ENCODE data around the gene MSRB1. TPM values are rescaled to one million over a fixed set of nuclear protein-coding genes. Genes with fewer than 3 reads are reported as not detected.

MSRB1 gene
- polyA plus RNA-seq, 1 donor = 38.8 TPM

DNA sequence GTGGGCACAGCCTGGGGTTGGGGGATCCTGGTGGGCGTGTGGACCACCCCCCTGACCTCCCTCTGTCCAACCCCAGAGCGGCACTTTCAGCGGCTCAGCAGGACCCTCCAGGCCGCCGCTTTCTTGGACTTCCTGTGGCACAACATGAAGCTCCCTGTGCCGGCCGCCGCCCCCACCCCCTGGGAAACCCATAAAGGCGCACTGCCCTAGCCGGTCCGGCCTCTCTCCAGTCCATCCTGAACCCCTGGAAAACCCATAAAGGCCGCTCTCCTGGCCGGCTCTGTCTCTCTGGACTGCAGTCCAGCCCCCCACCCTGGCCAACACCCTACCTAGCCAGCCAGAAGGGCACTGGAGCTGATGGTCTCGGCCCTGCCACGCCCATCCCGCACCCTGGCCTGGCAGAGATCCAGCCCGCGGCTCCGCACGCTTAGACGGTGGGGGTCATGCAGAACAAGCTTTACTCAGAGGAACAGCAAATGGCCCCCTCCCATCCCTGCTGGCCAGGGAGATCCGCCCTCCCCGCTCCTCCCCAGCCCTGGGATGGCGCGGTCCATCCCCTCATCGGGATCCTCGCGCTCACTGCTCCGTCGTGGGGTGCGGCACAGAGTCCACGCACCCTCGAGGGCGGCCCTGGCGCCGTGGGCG lies 35.6 kb upstream of the MSRB1 start:
- no peak for DNase-seq
- H3K27ac ChIP-seq (ENCODE audit: low read length) = no peak overlapping the region
- no CpG with 5 or more reads among the region's 37 CpGs for WGBS (ENCODE audit: insufficient coverage, low lambda C conversion rate)
- peaks cover 12% of the 10 kb centered on the region for H3K9me3 ChIP-seq (ENCODE audit: control insufficient read depth, low read depth, low read length)
- peaks cover 43% of the 10 kb centered on the region for H3K36me3 ChIP-seq (ENCODE audit: control insufficient read depth, insufficient read depth, low read length)
- H3K4me1 ChIP-seq (ENCODE audit: control insufficient read depth, insufficient read depth, low read length) = peaks cover 46% of the 10 kb centered on the region
- peak overlapping the region; percentile 21 for H3K4me3 ChIP-seq (ENCODE audit: low read length)
- H3K27me3 ChIP-seq (ENCODE audit: control insufficient read depth, insufficient read depth, low read length) = peaks cover 45% of the 10 kb centered on the region

DNA sequence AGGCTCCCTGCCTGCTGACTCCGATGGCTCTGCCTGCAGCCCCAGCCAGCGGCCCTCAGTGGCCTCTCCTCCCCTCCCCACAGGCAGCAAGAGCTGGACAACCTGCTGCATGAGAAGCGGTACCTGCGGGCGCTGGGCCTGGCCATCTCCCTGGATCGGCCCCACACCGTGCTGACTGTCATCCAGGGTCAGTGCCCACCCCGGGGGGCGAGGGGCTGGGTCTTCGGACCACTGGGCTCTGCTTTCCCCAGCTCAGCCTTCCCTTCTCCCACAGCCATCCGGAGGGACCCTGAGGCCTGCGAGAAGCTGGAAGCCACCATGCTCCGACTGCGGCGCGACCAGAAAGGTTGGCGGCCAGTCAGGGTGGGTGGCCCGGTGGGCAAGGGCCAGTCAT lies 34.9 kb upstream of the MSRB1 start:
- H3K36me3 ChIP-seq (ENCODE audit: control insufficient read depth, insufficient read depth, low read length) = peaks cover 43% of the 10 kb centered on the region

DNA sequence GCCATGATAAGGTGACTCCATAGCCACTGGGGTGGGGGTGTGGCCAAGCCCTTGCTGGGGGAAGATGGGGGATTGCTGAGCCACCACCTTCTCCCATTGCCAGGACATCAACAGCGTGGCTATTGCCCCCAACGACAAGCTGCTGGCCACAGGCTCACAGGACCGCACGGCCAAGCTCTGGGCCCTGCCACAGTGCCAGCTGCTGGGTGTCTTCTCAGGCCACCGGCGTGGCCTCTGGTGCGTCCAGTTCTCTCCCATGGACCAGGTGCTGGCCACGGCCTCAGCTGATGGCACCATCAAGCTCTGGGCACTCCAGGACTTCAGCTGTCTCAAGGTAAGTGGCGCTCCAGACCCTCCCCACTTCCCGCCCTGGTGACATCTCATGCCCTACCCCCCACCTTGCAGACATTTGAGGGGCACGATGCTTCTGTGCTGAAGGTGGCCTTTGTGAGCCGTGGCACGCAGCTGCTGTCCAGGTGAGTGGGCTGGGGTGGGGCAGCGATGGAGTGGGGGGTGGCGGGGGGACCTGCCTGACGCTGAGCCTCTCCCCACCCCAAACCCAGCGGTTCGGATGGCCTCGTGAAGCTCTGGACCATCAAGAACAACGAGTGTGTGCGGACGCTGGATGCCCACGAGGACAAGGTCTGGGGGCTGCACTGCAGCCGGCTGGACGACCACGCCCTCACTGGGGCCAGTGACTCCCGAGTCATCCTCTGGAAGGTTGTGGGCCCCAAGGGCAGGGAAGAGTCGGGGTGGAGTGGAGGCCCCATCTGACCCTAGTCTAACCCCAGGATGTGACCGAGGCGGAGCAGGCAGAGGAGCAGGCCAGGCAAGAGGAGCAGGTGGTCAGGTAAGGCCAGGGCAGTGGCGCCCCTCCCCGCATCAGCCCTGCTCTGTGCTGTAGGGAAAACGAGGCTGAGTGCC lies 34.2 kb upstream of the MSRB1 start:
- H3K4me1 ChIP-seq (ENCODE audit: control insufficient read depth, insufficient read depth, low read length) = peaks cover 44% of the 10 kb centered on the region
- DNase-seq = no peak
- no CpG with 5 or more reads among the region's 33 CpGs for WGBS (ENCODE audit: insufficient coverage, low lambda C conversion rate)
- no peak overlapping the region for H3K27ac ChIP-seq (ENCODE audit: low read length)
- H3K27me3 ChIP-seq (ENCODE audit: control insufficient read depth, insufficient read depth, low read length) = peaks cover 34% of the 10 kb centered on the region
- no peak overlapping the region for H3K4me3 ChIP-seq (ENCODE audit: low read length)
- peaks cover 12% of the 10 kb centered on the region for H3K9me3 ChIP-seq (ENCODE audit: control insufficient read depth, low read depth, low read length)
- peaks cover 43% of the 10 kb centered on the region for H3K36me3 ChIP-seq (ENCODE audit: control insufficient read depth, insufficient read depth, low read length)

More for the DNA sequence above, 34.9 kb upstream of the MSRB1 start:
- peaks cover 46% of the 10 kb centered on the region for H3K4me1 ChIP-seq (ENCODE audit: control insufficient read depth, insufficient read depth, low read length)
- H3K27ac ChIP-seq (ENCODE audit: low read length) = no peak overlapping the region
- H3K9me3 ChIP-seq (ENCODE audit: control insufficient read depth, low read depth, low read length) = peaks cover 12% of the 10 kb centered on the region
- no peak for DNase-seq
- H3K4me3 ChIP-seq (ENCODE audit: low read length) = no peak overlapping the region
- no CpG with 5 or more reads among the region's 18 CpGs for WGBS (ENCODE audit: insufficient coverage, low lambda C conversion rate)
- peaks cover 41% of the 10 kb centered on the region for H3K27me3 ChIP-seq (ENCODE audit: control insufficient read depth, insufficient read depth, low read length)

DNA sequence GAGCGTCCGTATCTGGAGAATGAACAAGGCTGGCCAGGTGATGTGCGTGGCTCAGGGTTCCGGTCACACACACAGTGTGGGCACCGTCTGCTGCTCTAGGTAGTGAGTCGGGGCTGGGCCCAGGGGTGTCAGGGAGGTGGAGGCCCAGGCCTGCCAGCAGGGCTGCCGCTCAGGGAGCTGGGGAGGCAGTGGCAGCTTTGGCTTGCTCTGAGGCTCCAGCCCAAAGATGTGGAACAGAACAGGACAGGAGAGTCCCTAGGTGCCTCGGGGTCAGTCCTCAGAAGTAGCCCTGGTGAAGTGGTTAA lies 33.2 kb upstream of the MSRB1 start:
- no peak for DNase-seq
- no CpG with 5 or more reads among the region's 8 CpGs for WGBS (ENCODE audit: insufficient coverage, low lambda C conversion rate)

DNA sequence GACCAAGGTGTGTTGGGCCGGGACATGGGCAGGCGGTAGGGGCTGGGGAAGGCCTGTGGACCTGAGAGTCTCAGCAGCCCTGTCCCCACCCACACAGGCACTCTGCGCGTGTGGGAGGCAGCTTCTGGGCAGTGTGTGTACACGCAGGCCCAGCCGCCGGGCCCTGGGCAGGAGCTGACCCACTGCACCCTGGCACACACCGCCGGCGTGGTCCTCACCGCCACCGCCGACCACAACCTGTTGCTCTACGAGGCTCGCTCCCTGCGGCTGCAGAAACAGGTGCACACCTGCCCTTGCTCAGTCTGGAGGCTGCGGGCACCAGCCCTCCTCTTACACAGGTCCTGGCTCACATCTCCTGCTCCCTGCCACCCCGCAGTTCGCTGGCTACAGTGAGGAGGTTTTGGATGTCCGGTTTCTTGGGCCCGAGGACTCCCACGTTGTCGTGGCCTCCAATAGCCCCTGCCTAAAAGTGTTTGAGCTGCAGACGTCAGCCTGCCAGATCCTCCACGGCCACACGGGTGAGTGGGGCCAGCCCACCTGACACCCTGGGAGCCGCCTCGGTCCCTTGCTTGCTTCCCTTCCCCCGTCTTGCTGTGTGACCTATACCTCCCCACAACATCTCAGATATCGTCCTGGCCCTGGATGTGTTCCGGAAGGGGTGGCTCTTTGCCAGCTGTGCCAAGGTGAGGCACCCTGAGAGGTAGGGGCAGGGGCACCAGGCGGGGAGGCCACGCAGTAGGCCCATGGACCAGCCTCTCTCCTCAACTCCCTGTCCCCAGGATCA lies 32.6 kb upstream of the MSRB1 start:
- 100% methylated on average over 1 of the region's 33 CpGs for WGBS (ENCODE audit: insufficient coverage, low lambda C conversion rate)
- H3K4me1 ChIP-seq (ENCODE audit: control insufficient read depth, insufficient read depth, low read length) = peaks cover 32% of the 10 kb centered on the region
- H3K36me3 ChIP-seq (ENCODE audit: control insufficient read depth, insufficient read depth, low read length) = peaks cover 43% of the 10 kb centered on the region

More for the DNA sequence above, 33.2 kb upstream of the MSRB1 start:
- Histone ChIP-seq H3K9me3 (ENCODE audit: control insufficient read depth, low read depth, low read length) (peaks cover 12% of the 10 kb centered on the region), H3K4me3 (ENCODE audit: low read length) (no peak overlapping the region), H3K36me3 (ENCODE audit: control insufficient read depth, insufficient read depth, low read length) (peaks cover 43% of the 10 kb centered on the region), H3K27ac (ENCODE audit: low read length) (no peak overlapping the region), H3K4me1 (ENCODE audit: control insufficient read depth, insufficient read depth, low read length) (peaks cover 34% of the 10 kb centered on the region), H3K27me3 (ENCODE audit: control insufficient read depth, insufficient read depth, low read length) (peaks cover 24% of the 10 kb centered on the region)

DNA sequence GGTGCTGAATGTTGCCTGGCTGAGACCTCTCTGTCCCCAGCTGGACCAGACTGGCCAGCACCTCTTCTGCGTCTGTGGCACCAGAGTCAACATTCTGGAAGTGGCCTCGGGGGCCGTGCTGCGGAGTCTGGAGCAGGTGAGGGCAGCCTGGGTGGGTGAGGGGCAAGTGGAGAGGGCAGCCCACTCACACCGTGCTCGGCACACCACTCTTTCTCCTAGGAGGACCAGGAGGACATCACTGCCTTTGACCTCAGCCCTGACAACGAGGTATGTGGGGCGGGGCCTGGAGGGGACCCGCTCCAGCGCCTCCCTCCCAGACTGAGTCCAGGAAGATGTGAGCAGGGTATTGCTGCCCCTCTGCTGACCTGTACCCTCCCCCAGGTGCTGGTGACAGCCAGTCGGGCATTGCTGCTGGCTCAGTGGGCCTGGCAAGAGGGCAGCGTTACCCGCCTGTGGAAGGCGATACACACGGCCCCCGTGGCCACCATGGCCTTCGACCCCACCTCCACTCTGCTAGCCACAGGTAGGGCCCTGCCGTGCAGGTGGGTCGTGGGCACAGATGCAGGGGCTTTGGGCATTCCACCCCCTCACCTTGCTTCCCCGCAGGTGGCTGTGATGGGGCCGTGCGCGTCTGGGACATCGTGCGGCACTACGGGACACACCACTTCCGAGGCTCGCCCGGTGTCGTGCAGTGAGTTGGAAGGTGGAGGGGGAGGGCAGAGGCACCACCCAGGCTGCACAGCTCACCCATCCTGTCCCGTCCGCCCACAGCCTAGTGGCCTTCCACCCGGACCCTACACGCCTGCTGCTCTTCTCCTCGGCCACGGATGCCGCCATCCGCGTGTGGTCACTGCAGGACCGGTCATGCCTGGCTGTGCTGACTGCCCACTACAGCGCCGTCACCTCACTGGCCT lies 31.4 kb upstream of the MSRB1 start:
- no peak overlapping the region for H3K4me3 ChIP-seq (ENCODE audit: low read length)
- DNase-seq = no peak
- peaks cover 6% of the 10 kb centered on the region for H3K27me3 ChIP-seq (ENCODE audit: control insufficient read depth, insufficient read depth, low read length)
- peaks cover 43% of the 10 kb centered on the region for H3K36me3 ChIP-seq (ENCODE audit: control insufficient read depth, insufficient read depth, low read length)
- no CpG with 5 or more reads among the region's 42 CpGs for WGBS (ENCODE audit: insufficient coverage, low lambda C conversion rate)
- no peak overlapping the region for H3K27ac ChIP-seq (ENCODE audit: low read length)
- H3K4me1 ChIP-seq (ENCODE audit: control insufficient read depth, insufficient read depth, low read length) = peaks cover 20% of the 10 kb centered on the region
- H3K9me3 ChIP-seq (ENCODE audit: control insufficient read depth, low read depth, low read length) = peaks cover 4% of the 10 kb centered on the region

More for the DNA sequence above, 32.6 kb upstream of the MSRB1 start:
- Histone ChIP-seq H3K27me3 (ENCODE audit: control insufficient read depth, insufficient read depth, low read length) (peaks cover 19% of the 10 kb centered on the region), H3K9me3 (ENCODE audit: control insufficient read depth, low read depth, low read length) (peaks cover 9% of the 10 kb centered on the region), H3K4me3 (ENCODE audit: low read length) (no peak overlapping the region), H3K27ac (ENCODE audit: low read length) (no peak overlapping the region)
- no peak for DNase-seq

DNA sequence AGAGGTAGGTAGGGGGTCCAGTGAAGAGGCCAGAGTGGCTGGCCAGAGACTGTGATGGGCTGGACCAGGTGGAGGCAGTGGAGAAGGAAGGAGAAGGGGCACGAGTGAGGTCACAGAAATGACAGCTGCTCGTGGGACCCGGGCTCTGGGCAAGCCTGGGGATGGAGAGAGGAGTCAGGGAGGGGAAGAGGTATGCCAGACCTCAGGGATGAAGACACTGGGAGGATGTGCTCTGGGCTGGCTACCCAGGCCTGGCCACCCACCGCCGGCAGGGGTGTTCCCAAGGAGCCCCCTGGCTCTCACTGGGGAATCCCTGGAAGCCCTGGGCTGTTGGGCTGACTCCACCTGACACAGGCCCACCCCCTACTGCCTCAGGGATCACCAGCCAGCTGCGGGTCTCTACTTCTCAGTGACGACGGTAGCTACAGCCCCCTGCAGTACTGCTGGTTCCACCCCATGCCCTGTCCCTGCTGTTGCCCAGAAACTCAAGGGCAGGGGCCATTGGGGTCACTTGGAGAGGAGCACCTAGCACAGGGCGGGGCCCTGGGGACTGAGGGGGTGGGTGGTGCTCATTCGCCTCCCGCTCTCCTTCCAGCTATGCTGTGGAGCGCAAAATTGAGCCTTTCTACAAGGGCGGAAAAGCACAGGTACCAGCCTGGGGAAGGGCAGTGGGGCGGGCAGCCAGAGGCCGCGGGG lies 30.6 kb upstream of the MSRB1 start:
- no peak overlapping the region for H3K4me3 ChIP-seq (ENCODE audit: low read length)
- H3K9me3 ChIP-seq (ENCODE audit: control insufficient read depth, low read depth, low read length) = peaks cover 4% of the 10 kb centered on the region
- DNase-seq = no peak
- H3K4me1 ChIP-seq (ENCODE audit: control insufficient read depth, insufficient read depth, low read length) = peaks cover 15% of the 10 kb centered on the region
- H3K36me3 ChIP-seq (ENCODE audit: control insufficient read depth, insufficient read depth, low read length) = peaks cover 43% of the 10 kb centered on the region
- H3K27ac ChIP-seq (ENCODE audit: low read length) = no peak overlapping the region
- peaks cover under 1% of the 10 kb centered on the region for H3K27me3 ChIP-seq (ENCODE audit: control insufficient read depth, insufficient read depth, low read length)
- WGBS (ENCODE audit: insufficient coverage, low lambda C conversion rate) = no CpG with 5 or more reads among the region's 16 CpGs

DNA sequence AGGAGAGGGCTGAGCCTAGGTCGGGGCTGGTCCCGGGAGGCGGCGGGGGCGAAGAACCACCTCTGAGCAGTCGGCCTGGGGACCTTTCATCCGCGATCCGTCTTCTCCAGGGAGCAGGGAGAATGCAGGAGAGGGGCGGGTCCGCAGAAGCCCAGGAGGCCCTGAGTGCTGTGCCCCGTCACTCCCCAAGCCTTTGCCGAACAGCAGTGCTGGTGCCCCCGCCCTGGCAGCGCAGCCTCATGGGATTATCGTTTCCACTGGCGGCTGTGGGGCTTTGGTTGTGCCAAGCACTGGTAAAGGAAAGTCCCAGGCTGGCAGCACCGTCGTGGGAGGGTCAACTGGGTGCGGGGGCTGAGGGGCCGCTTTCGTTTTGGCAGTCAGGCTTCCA lies 29.5 kb upstream of the MSRB1 start:
- peak overlapping the region; percentile 100 for H3K4me3 ChIP-seq (ENCODE audit: low read length)
- peaks cover 33% of the 10 kb centered on the region for H3K36me3 ChIP-seq (ENCODE audit: control insufficient read depth, insufficient read depth, low read length)
- H3K9me3 ChIP-seq (ENCODE audit: control insufficient read depth, low read depth, low read length) = no peaks in the 10 kb centered on the region
- no CpG with 5 or more reads among the region's 22 CpGs for WGBS (ENCODE audit: insufficient coverage, low lambda C conversion rate)
- no peaks in the 10 kb centered on the region for H3K27me3 ChIP-seq (ENCODE audit: control insufficient read depth, insufficient read depth, low read length)
- peak overlapping the region; percentile 86 for H3K27ac ChIP-seq (ENCODE audit: low read length)
- H3K4me1 ChIP-seq (ENCODE audit: control insufficient read depth, insufficient read depth, low read length) = peaks cover 13% of the 10 kb centered on the region
- no peak for DNase-seq

DNA sequence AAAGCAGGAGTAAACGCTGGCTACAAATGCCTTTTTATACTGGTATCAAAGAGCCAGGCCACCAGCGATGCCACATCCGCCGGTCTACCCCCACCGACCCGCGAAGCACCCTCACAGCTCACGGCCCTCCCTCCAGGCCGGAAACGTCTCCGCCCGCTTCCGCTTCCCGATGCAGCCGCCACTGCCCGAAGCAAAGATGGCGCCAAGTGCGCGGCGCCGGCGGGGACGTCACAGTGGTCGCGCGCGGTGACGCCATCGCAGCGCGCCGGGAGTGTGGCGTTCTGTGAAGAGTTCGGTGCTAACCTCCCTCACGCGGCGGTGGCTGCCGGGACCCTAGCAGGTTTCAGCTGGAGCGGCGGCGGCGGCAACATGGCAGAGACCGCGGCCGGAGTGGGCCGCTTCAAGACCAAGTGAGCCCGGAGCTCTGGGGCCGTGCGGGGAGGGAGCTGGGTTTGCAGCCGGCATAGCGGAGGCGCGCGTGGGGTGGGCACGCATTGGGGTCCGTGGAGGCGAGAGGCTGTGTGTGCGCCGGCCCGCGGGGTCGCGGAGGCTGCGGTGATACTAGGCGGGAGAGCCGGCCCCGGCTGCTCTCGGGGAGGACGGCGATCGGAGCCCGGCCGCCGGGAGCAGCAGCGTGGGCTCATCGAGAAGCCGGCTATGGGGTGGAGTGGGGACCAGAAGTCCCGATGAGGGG lies 28.9 kb upstream of the MSRB1 start, which contains the start of gene TBL3:
Gene TBL3, plus strand, starts transcription at position 258 of the 694 bp plus-strand sequence. Its CDS starts 112 bp downstream, at position 370.
- Histone ChIP-seq H3K27me3 (ENCODE audit: control insufficient read depth, insufficient read depth, low read length) (no peaks in the 10 kb centered on the region), H3K9me3 (ENCODE audit: control insufficient read depth, low read depth, low read length) (no peaks in the 10 kb centered on the region), H3K4me3 (ENCODE audit: low read length) (peak within 1 kb of the TSS; percentile 100), H3K4me1 (ENCODE audit: control insufficient read depth, insufficient read depth, low read length) (peaks cover 13% of the 10 kb centered on the region), H3K36me3 (ENCODE audit: control insufficient read depth, insufficient read depth, low read length) (peaks cover 29% of the 10 kb centered on the region), H3K27ac (ENCODE audit: low read length) (peak within 1 kb of the TSS; percentile 86)
- WGBS (ENCODE audit: insufficient coverage, low lambda C conversion rate) = no CpG with 5 or more reads among the region's 78 CpGs
- peak; percentile 91 to 96 for DNase-seq

Measured in large intestine (tissue), 3 donors.